Stimulated activated CD4-positive, alpha-beta T cell treated with anti-CD3 and anti-CD28 coated beads, Interleukin-1b, Interleukin-23, amount 100 ng/mL, for 4 hours (primary cell): ENCODE results near the gene RNF130.
"Not testable (repeated sequence)": the region's sequence is repeated elsewhere in the genome, so short reads cannot be mapped to it uniquely, and the experiment has no call there.

Experiments
- DNase-seq, 2 donors: peaks; one replicate each; pipeline ENCODE4 v3.0.0-alpha.2; 2020; ENCODE audit warnings: low read depth in 2 of 2

RNF130 gene

GRCh38 chr5:180103487-180104167, 32.1 kb upstream of the RNF130 start:
- no peak for DNase-seq

- DNase-seq = no peak
Observed at GRCh38 chr5:180102636-180103035, 31.1 kb upstream of the RNF130 start.

- DNase-seq = no peak
Observed at GRCh38 chr5:180101451-180102105, 30.0 kb upstream of the RNF130 start.

- no peak for DNase-seq
Observed at GRCh38 chr5:180100621-180101450, 29.3 kb upstream of the RNF130 start.

- no peak for DNase-seq
Observed at GRCh38 chr5:180099733-180100611, 28.4 kb upstream of the RNF130 start.

- no peak for DNase-seq
Observed at GRCh38 chr5:180098991-180099732, 27.6 kb upstream of the RNF130 start.

- DNase-seq = no peak
Observed at GRCh38 chr5:180098526-180098925, 27.0 kb upstream of the RNF130 start.

GRCh38 chr5:180097926-180098325, 26.4 kb upstream of the RNF130 start:
- DNase-seq = no peak

- DNase-seq = no peak
Observed at GRCh38 chr5:180097163-180097894, 25.8 kb upstream of the RNF130 start.

GRCh38 chr5:180096616-180097015, 25.1 kb upstream of the RNF130 start:
- no peak for DNase-seq

- DNase-seq = no peak
Observed at GRCh38 chr5:180095545-180095944, 24.0 kb upstream of the RNF130 start.

- DNase-seq = no peak
Observed at GRCh38 chr5:180093651-180094382, 22.3 kb upstream of the RNF130 start.

- DNase-seq = no peak
Observed at GRCh38 chr5:180093241-180093640, 21.7 kb upstream of the RNF130 start.

- DNase-seq = no peak
Observed at GRCh38 chr5:180090769-180091546, 19.4 kb upstream of the RNF130 start.

GRCh38 chr5:180090098-180090768, 18.7 kb upstream of the RNF130 start:
- peak; percentile 69 to 77 for DNase-seq

- DNase-seq = not testable (repeated sequence)
Observed at GRCh38 chr5:180089628-180090027, 18.1 kb upstream of the RNF130 start.

GRCh38 chr5:180088561-180088960, 17.0 kb upstream of the RNF130 start:
- DNase-seq = no peak

- no peak for DNase-seq
Observed at GRCh38 chr5:180086816-180087399, 15.3 kb upstream of the RNF130 start.
